SU-DHL-6 (cell line): ENCODE results near the gene ACAP2.

Experiments used
- CTCF ChIP-seq: fragments of 200-600 bp; sonication (generic); IDR thresholded peaks from one replicate; pipeline ENCODE4 v1.5.1; 2017; ENCODE audit warnings: antibody characterized with exemption, mild to moderate bottlenecking, low read length, moderate library complexity; ENCODE audit not compliant: insufficient read depth, poor library complexity, severe bottlenecking
- EZH2phosphoT487 ChIP-seq: fragments of 200-600 bp; sonication (generic), shearing (Covaris generic); conservative IDR thresholded peaks from 2 replicates; pipeline ENCODE4 v1.6.1; 2018; ENCODE audit warnings: mild to moderate bottlenecking, antibody characterized with exemption, low read length, moderate library complexity, mixed read lengths

DNA sequence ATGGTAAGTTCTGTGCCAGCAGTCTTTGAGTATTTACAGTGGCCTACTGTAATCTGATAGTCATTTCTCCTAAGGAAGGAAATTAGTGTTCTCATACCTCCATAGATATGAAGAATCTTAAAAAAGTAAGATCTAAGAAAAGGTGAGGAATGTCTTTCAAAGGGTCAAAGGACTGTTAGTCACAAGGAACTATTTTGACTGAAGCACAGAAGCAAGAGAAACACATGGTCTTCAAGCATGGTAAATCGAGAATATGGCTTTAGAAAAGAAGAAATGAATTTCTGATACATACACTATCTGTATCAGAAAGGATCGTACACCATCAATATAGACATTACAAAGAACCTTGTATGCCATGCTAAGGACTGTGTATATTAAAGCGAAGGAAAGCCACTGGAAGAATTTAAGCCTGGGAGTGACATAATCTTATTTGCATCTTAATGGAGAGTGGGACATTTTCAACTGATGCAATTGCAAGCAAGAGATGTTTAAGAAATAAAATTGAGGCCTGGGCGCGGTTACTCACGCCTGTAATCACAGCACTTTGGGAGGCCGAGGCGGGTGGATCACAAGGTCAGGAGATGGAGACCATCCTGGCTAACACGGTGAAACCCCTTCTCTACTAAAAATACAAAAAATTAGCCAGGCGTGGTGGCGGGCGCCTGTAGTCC is 5.5 kb upstream of the ACAP2 start:
- TF ChIP-seq CTCF (no peak), EZH2phosphoT487 (no peak)
